G401 (cell line): Measurements from ENCODE around the gene RERE. TPM values are rescaled to one million over a fixed set of nuclear protein-coding genes. Genes with fewer than 3 reads are reported as not detected.
A peak's percentile ranks its signal among the peaks of the same experiment; 100 is the strongest.

Experiments used
- DNase-seq: peaks from one replicate; pipeline ENCODE4 v3.0.0-alpha.2; 2015; ENCODE audit warnings: low spot score
- in situ Hi-C: cut with HindIII; loops from 2 replicates; pipeline ENCODE4 v1.10.0; 2016; ENCODE audit warnings: low sequenced_read_pairs, mixed read lengths
- total RNA-seq: library from RNA; depleted of rRNA; stranded (reverse); fragments of >200 nt; shearing (Covaris generic); gene quantifications from 2 replicates; pipeline ENCODE4 v1.2.3, GENCODE V29; 2014

Gene RERE
- total RNA-seq, 1 experiment from 2014 or later = 22.6 TPM

DNA sequence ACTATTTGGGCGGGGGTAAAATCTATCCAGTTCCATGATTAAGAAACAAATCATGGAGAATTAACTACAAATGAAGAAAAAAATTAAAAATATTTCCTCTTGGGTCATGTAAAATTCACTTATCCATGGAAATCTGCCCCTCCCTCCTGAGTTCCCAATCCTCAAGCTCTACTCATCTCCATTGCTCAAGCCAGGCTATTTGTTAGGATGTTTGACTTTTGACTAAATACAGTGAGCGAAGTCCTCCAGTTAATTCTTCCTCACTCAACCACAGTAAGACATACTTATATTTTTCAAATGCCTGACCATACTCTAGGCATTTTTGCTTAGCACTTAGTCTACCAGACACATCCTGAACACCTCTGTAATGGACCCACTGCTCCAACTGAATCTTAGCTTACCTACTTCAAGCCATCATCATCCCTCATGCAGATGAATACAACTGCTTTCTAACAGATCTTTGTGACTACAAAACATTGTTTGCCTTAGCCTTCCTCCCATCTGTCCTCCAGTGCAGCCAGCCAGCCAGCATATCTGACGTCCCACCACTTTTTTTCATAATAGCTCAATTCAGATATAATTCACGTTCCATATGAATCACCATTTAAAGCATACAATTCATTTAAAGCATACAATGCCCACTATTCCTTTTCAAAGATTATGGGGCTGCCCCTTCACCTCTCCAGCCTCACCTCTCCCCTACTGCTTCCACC lies 154.2 kb downstream of the RERE start:
- in situ Hi-C loops = no loop called here
- no peak for DNase-seq

- no peak for DNase-seq
- in situ Hi-C loops = no loop called here
Measured at GRCh38 chr1:8662380-8663072, 154.9 kb downstream of the RERE start.

GRCh38 chr1:8661185-8662110 lies 156.0 kb downstream of the RERE start:
- in situ Hi-C loops = no loop called here
- no peak for DNase-seq

DNA sequence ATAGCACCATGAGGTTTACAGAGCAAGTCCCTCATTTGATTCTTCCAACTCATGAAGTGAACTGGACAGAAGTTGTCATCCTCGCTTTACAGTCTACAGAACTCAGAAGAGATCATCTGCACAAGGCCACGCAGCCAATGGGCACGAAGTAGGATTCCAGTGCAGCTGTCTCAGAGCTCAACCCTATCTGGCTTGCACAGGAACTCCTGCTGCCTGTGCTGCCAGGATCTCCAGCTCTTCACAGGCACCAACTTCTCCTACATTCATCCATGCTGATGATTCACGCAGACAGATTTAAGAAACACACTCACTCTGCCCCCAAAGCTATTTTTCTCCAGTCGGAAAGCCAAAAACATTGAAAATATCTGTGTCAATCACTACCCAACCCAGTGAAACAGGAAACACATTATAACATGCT lies 157.0 kb downstream of the RERE start:
- in situ Hi-C loops = no loop called here

DNA sequence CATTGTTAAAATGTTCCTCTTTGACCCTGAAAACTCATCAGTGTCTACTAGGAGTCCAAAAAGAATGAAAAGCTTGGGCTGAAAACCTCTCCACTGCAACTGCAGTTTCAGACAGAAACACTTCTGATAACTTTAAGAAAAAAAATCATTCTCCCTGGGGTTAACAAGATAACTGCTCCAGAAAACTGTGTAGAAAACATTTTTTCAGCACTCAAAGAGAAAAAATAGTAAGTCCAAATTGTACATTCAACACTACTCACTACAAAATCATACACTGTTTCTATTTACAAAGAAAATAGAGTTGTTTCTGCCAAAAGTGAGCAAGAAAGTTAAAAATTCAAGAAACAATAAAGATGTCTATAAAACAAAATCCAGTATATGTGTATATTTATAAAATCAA lies 157.8 kb downstream of the RERE start:
- in situ Hi-C loops = no loop called here

More for the DNA sequence above, 157.0 kb downstream of the RERE start:
- DNase-seq = peak; percentile 79

DNA sequence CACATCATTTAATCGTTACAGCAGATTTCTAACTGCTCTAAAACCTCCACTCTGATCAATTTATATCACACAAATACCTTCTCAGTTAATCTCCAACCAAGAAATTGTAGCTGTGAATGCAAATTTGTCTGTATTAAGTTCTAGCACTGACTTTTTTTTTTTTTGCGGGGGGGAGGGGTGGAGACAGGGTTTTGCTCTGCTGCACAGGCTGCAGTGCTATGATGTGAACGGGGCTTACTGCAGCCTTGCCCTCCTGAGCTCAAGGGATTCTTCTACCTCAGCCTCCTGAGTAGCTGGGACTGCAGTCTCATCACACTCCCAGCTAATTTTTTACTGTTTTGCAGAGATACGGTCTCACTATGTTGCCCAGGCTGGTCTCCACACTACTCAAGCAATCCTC lies 163.6 kb downstream of the RERE start:
- DNase-seq = no peak
- in situ Hi-C loops = no loop called here

More for the DNA sequence above, 157.8 kb downstream of the RERE start:
- no peak for DNase-seq

DNA sequence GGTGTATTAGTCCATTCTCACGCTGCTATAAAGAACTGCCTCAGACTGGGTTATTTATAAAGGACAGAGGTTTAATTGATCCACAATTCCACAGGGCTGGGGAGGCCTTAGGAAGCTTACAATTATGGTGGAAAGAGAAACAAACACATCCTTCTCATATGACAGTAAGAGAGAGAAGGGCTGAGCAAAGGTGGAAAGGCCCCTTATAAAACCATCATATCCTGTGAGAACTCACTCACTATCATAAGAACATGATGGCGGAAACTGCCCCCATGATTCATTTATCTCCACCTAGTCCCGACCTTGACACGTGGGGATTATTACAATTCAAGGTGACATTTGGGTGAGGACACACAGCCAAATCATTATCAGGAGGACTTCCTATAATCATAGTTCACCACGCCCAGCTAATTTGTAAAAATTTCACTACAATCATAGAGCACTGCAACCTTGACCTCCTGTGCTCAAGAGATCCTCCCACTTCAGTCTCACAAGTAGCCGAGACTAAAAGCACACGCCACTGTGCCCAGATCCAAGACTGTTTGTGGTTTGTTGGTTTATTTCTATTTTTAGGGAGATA lies 164.9 kb downstream of the RERE start:
- in situ Hi-C loops = no loop called here
- DNase-seq = no peak

- in situ Hi-C loops = no loop called here
- no peak for DNase-seq
Measured at GRCh38 chr1:8651962-8652361, 165.5 kb downstream of the RERE start.

GRCh38 chr1:8651236-8651890 lies 166.1 kb downstream of the RERE start:
- no peak for DNase-seq
- in situ Hi-C loops = no loop called here

GRCh38 chr1:8649875-8650274 lies 167.6 kb downstream of the RERE start:
- in situ Hi-C loops = no loop called here
- no peak for DNase-seq

- no peak for DNase-seq
- in situ Hi-C loops = no loop called here
Measured at GRCh38 chr1:8649027-8649426, 168.4 kb downstream of the RERE start.

DNA sequence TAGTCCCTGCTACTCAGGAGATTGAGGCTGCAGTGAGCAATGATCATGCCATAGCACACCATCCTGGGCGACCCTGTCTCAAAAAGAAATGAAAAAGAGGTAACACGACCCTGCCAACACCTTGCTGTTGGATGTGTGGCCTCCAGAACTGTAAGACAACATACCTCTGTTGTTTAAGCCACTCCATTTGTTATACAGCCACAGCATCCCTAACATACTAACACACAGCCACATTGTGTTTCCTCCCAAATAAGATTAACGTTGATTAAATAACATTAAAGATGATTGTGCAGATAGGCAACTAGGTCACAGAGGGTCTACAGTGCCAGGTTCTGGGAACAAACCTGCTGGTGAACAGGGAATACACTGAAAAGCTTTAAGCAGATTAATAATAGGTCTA lies 170.4 kb downstream of the RERE start:
- in situ Hi-C loops = no loop called here
- DNase-seq = no peak

DNA sequence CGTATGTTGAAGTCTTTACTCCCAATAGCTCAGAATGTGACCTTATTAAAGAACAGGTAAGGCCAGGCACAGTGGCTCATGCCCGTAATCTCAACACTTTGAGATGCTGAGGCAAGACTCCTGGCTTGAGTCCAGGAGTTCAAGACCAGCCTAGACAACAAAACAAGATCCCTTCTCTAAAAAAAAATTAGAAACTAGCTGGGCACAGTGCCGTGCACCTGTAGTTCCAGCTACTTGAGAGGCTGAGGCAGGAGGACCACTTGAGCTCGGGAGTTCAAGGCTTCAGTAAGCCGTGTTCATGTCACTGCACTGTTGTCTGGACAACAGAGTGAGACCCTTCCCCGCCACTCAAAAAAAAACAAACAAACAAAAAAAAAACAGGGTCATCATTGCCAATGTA lies 171.3 kb downstream of the RERE start:
- in situ Hi-C loops = no loop called here
- DNase-seq = no peak

DNA sequence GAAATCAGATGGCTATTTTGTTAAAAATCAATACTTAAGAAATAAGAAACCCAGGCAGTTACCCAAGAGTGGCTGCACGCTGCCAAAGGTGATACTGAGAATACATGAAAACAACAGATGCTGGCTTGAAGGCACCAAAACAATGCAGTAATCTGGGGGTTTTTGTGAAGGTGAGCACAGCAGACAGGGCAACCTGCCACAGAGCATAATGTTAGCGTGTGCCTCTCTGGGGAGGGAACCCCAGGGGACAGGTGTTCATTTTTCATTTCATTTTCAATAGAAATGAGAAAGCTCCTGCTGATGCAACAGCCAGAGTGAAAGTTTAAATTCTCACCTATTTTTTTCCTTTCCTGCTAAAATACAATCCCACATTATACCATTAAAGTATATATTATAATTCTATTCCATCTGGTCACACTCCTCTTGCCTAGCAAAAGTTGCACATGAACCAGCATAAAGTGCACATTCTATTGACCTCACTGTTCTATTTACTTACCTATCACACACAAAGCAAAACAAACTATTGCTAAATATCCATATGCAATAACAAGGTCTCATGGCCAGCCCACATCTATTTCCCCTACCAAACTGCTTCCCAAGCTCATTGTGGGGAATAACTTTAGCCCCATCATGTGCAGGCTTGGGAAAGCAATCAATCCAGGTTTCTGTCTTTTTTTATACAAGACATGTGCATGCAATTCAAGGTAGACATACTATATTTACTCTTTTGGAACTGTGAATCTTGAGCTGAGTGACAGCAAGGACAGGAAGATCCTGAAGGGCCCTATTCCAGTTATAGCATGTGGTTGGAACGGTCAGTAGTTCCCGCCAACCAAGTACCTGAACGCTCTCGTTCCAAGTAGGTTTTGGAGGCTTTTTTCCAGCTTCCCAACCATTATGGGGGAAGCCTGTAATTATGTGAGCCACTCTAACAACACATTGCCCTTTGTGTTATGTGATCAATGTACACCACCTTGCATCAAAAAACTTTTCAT lies 173.6 kb downstream of the RERE start:
- peak; percentile 60 for DNase-seq
- in situ Hi-C loops = no loop called here

DNA sequence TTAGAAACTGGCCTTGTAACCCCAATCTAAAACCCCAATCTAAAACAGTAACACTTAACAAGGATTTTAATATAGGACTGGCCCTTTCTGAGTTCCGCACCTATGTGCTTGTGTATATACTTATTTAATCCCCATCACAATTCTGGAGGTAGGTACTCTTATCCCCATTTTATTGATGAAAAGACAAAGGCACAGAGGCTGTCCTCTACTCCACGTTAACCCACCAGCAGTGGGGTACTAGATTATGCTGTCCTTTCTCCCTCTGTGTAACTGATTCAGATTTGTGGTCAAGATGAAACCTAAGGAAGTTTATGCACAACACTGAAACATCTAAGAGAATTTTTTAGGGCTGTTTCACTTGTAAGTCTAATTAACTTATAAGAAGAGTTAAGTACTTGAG lies 175.3 kb downstream of the RERE start:
- in situ Hi-C loops = no loop called here
- DNase-seq = no peak

DNA sequence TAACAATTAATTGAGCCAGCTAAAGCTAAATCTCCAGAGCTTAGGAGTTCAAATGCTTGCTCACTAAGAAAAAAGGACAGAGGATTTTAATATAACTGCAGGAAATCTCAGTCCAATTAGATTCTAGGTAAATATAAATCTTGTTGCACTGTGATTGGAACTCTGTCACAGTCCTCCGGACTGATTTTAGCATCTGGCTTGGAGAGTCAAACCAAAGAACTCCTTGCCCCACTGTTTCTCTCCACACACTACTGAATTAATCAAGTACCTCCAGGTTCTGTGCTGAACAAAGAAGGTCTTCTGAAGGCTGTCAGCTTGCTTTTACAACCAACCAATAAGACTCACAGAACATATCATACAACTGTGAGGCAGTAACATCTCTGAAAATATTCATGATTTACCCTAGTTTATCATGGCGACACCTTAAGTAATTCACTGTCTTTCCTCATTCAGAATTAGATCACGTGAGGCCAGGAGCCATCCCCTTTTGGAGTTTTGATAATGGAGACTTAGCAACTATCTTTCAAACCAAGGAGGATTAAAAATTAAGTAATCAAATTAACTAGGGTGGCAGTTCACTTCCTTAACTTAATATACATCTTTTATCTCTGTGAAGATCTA lies 176.0 kb downstream of the RERE start:
- in situ Hi-C loops = no loop called here
- DNase-seq = peak; percentile 56

- in situ Hi-C loops = no loop called here
- no peak for DNase-seq
Measured at GRCh38 chr1:8640950-8641349, 176.5 kb downstream of the RERE start.
